ENCODE measurements around the gene USP47.

DNA sequence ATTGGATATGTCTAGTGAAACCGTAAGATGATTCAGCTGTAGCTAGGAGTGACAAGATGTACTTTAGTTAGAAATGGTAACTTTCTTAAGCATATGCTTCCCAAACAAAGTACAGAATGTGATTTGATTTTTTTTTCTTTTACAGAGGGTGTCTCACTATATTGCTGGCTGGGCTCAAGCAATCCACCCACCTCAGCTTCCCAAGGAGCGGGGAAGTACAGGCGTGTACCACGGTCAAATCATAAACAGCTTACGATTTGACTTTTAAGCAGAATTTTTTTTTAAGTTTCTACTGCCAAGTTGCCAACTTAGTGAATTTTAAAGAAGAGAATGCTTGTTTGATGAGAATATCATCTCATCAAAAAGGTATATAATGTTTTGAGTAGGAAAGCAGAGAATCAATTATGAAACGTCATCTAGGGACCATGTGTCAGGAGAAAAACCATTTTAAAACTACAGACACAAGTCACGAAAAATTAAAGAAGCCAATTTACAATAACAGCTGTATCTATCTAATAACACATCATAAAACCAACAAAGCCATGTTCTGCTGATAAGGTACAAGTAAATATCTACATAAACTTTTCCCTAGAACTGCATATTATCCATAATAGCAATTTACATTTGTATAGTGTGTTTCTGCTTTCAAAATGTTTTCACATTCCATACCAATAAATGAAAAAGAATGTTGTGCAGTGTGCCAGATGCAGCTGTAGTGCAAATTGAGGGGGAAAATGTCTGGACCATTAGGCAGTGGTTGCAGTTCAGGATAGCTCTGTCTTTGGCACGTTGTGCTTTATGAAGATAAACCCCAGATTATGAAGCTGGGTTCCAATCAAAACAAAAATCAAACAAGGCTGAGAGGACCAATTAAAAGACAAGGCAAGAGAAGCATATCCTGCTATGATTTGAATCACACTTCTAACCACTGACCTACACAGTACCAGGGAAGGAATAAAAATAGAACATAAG lies 33.7 kb upstream of the USP47 start:
- TF ChIP-seq POLR2A (IDR thresholded peaks at IDR 0.05; ENCODE audit: low read length) = no peak
- TF ChIP-seq GATA1 (IDR thresholded peaks at IDR 0.05; ENCODE audit: low read depth, low read length) = no peak
